NK-92 (cell line): ENCODE data around the gene SLC25A17.
A peak's percentile ranks its signal among the peaks of the same experiment; 100 is the strongest.
"Not testable (repeated sequence)": the region's sequence is repeated elsewhere in the genome, so short reads cannot be mapped to it uniquely, and the experiment has no call there.

Experiments
- DNase-seq: peaks from one replicate; lab custom pipeline; 2025; ENCODE audit not compliant: unreplicated experiment; lab: John Stamatoyannopoulos, UW

Gene SLC25A17, protein sequence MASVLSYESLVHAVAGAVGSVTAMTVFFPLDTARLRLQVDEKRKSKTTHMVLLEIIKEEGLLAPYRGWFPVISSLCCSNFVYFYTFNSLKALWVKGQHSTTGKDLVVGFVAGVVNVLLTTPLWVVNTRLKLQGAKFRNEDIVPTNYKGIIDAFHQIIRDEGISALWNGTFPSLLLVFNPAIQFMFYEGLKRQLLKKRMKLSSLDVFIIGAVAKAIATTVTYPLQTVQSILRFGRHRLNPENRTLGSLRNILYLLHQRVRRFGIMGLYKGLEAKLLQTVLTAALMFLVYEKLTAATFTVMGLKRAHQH

DNA sequence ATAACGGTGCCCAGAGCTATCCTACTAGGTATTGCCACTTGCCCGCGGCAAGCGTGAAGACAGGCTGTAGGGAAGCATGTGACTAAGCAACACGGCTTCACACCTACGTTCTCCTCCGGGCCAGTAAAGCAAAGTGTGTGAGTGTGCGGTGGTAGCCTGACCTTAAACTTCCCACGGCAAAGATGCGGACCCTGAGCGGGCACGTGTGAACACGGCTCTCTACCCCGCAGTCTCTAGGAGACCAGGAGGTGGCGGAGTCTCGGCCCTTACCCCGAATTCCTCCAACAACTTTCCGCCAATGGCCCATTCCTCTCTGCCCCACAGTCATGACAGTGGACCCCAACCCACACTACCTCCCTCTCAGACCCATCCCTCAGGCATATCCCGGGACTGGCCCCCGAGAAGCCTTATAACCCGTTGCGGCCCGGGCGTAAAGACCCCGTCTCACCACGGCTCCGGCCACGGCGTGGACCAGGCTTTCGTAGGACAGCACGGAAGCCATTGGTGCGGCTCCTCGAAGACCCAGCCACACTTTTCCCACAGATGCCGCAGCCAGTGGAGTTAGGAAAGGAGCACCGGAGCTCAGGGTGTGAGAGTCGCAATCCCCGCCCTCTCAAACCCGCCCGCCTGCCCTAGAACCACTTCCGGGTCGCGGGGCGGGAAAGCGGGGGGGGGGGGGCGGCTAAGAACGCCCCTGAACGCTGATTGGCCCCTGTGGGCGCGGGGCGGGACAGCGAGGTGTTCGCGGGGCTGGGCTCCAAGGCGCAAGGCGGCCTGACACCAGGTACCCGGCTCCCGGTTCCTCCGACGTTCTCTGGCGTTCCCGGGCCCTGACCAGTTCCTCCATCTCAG is at the start of gene SLC25A17:
TSS of gene SLC25A17 (minus strand) at position 600 of the 852 bp plus-strand sequence. CDS start at position 502, 98 bp downstream.
- peak; percentile 37 for DNase-seq

DNA sequence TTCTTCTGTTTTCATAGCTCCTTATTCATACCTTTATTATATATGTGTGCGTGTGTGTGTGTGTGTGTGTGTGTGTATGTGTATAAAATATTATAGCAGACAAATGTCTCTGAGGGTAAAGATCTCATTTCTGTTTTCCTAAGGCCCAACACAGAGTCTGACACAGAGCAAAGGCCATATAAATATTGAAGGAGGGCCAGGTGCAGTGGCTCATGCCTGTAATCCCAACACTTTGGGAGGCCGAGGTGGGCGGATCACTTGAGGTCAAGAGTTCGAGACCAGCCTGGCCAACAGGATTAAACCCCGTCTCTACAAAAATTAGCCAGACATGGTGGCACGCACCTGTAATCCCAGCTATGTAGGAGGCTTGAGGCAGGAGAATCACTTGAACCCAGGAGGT is 49.2 kb upstream of the SLC25A17 start:
- not testable (repeated sequence) for DNase-seq

DNA sequence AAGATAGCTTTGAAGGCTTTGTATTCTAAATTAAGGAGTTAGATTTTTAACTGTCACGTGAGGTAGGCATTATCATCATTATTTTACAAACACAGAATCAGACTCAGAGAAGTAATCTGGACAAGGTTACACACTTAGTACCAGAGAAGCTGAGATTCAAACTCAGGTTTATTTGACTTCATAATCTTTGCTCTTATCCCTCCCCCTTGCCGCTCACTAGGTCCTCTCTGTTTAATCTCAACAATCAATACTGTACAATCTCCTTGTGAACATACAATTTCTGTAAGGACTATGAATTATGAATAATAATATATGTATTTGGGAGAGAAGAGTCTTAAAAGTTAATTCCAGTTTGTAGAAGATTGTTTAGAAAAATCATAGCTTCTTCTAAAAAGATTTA is 48.0 kb upstream of the SLC25A17 start:
- no peak for DNase-seq

DNA sequence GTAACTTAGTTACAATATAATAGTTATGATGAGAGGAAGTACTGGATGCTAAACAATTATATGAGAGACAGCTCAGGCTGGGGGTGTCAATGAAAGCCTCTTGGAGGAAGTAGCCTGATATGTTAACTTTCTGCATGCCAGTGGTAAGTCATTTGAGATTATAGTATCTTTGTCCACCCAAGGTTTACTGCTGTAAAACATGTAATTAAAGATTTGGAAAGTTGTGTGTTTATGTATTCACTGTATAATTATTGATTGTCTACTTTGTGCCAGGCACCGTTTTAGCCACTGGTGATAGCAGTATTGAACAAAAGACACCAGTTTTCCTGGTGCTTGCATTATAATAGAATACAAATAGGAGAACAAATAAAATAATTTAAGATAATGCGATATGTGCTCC is 43.4 kb upstream of the SLC25A17 start:
- DNase-seq = no peak

DNA sequence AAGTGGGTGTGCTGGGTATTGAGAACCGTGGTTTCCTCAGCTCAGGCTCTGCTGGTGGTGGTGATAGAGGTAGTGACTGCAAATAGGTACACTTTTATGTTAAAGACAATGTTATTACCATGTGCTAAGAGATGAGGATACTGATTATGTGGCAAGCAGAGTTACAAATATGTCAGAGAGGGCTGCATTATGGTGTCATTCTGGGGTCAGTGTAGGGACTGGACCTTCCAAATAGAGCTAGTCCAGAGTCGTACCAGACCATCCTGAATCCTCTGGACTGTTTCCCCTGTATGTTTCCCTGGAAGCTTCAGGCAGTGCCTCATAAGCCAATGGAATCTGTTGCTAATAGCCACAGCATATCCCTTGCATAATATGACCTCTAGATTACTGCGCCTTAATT is 42.9 kb upstream of the SLC25A17 start, which contains the start of gene DNAJB7:
TSS of gene DNAJB7 (minus strand) at position 101 of the 400 bp plus-strand sequence. CDS start 119 bp downstream, outside the sequence.
- DNase-seq = no peak

DNA sequence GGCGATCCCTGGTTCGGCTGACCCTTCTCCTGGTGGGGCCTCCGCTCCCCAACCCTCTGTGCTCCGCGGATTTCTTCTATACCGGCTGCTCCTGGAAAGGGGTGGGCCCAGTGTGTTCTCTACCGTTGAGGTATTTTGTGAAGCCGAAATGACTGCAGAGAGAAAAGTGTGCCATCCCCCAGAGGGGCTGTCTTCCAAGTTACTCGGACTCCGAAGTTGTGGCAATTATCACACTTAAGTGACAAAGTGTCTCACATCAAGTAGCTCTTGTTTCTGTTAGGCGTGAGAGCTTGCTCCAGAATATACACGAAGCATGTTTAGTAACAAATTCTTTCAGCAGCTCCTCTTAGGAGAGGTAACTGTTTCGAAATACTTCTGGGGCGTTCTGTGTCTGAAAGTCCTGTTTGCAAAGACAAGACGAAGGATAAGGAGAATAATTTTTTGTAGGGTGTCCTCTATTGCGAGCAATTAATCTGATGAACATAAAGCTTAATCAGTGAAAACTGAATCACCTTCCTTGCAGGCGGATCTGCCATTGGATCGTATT is 38.2 kb upstream of the SLC25A17 start:
- DNase-seq = no peak

DNA sequence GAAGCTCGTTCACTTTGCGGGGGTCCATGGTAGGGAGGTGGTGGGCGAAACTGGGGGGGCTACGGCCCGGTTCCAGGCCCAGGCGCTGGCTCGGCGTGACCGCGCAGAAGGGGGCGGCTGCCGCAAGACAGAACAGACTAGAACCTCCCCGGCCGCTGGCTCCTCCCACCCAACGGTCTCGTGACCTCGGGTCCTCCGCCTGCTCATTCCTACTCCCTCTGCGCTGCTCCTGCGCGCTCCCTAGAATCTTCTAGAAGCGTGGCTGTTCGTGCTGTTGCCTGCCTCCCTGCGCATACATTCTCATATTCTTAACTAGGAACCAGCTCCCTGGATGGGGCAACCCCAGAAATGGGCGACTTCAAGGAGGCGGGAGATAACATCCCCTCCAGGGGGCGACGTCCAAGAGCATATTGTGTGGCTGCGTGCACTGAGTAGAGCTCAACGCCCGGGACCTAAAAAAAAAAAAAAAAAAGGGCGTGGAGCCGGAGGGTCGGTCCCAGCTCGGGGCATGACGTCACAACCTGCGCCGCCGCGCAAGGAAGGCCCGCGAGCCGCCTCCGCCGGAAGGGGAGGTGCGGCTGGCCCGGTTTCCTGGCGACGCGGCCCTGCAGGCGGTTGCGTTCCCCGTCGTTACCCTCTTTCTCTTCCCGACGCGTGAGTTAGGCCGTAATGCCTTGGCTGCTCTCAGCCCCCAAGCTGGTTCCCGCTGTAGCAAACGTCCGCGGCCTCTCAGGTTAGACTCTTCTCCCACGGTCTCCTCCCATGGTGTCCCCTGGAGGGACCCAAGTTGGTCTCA is 37.6 kb upstream of the SLC25A17 start, which contains the start of the genes ST13 and XPNPEP3:
TSS of gene ST13 (minus strand) at position 127 of the 796 bp plus-strand sequence. CDS start at position 28, 99 bp downstream.
TSS of gene XPNPEP3 (plus strand) at position 636 of the 796 bp plus-strand sequence. CDS start at position 670, 34 bp downstream.
- DNase-seq = peak; percentile 77

DNA sequence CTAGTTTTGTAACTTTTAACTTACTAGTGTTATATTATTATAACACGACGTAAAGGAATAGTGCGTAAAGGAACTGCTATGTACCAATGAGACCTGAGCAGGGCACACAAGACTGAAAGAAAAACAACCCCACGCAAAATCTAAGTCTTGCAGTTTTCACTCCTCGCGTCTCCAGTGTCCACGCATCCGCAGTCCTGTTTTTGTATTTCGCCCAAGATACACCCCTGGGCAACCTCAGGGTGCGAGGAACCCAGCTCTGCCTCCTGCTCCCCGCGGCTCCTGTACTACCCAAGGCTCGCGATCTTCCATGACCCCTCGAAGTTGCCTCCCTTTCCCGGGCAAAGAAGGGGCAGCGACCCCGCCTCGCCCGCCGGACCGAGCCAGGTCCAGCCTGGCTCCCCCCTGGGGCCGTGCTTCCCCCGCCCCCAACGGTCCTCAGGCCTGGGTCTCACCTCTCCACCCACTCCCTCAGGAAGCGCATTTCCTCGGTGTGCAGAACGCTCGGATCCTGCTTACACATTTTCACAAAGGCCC is 36.9 kb upstream of the SLC25A17 start:
- DNase-seq = no peak

DNA sequence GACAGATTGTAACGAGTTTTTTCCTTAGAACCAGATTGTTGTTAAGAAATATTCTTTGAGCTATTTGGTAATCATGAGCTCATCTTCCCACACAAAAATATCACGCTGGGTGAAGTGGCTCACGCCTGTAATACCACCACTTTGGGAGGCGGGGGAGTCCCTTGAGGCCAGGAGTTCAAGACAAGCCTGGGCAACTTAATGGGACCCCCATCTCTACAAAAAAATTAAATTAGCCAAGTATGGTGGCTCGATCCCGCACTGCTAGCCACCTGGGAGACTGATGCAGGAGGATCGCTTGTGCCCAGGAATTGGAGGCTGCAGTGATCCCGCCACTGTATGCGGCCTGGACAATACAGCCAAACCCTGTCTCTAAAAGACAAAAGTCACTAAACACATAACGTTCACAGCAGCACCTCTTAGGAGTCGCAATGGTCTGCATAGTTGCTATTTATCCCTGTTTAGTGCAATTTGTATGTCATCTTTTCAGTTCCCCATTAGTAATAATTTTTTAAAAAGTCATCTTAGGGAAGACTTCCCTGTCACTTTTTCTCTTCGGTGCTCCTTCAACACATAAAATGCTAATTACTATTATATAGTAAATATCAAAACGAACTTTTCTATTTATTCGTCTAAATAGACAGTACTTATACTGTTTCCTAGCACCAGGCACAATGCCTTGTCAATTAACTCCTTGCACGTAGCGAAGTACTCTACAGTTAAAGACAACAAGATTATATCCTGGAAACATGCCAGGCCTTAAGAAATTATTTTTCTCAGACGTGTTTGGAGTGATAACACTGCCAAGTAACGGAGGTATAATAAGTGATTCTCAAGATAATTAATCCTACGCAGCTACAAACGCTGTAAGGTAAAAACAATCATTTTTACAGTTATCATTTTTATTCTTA is 36.2 kb upstream of the SLC25A17 start:
- DNase-seq = no peak

DNA sequence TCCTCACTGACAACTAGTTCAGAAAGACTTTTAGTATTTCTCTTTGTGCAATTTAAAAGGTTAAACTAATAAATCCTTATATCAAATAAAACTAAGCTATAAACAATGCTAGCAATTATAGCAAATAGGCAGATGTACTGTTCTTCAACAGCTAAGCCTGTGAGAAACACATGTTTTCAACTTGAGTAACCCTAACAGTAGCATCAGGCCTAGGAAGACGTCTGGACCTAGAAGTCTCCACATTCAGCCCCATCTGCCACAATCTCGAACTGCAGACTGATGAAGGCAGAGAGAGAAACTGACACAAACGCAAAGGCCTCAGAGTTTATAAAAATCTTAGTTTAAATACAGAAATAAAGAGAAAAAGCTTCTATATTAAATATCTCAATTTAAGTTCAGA is 34.8 kb upstream of the SLC25A17 start:
- no peak for DNase-seq

DNA sequence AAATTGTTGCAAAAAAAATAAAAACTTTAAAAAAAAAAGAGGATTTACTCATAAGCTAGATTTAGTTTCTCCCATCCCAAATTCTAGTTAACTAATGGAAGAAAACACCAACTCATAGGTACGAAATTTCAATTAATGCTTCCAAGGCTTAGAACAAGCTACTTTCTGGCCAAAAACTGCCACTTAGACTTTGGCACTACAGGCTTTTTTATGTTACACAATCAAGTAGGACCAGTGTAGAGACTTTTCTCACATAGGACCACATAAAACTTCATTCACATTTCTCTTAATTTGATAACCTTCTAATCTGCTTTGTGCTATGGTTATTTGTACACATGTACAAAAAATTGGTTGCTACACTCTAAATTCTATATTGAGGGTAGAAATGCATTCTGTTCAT is 34.2 kb upstream of the SLC25A17 start:
- DNase-seq = no peak

DNA sequence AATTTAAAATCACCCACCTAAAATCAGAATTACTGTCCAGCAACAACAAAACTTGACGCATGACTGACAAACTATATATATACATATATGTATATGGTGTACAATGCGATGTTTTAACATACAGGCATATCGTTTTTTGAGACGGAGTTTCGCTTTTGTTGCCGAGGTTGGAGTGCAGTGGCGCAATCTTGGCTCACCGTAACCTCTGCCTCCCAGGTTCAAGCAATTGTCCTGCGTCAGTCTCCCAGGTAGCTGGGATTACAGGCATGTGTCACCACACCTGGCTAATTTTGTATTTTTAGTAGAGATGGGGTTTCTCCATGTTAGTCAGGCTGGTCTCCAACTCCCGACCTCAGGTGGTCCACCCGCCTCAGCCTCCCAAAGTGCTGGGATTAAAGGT is 26.7 kb upstream of the SLC25A17 start:
- DNase-seq = not testable (repeated sequence)

DNA sequence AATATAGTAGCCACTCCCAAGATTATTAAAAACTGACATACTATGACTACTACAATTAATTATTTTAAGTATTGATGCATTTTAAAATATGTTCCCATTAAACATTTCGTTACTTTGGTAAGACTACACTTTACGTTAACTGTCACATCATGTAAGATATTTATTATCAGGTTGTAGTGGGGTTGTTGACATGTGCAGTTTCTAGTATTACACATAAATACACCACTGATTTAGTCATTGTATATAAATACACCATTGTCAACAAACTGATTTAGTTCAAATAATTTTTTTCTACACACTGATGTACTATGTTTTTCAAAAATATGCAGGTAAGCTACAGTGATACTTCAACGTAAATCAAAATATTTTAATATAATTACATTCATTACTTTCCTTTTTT is 25.8 kb upstream of the SLC25A17 start:
- no peak for DNase-seq

DNA sequence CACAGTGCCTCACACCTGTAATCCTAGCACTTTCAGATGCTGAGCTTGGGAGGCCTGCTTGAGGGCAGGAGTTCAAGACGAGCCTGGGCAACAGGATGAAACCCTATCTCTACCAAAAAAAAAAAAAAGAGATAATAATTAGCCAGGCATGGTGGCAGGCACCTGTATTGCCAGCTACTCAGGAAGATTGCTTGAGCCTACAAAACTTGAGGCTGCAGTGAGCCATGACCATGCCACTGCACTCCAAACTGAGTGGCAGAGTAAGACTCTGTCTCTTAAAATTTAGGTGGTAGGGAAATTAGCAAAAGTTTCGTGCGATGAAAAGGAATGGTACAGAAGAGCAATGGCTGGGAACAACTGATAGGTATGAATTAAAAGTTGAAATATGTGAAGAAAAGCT is 19.3 kb upstream of the SLC25A17 start:
- no peak for DNase-seq

DNA sequence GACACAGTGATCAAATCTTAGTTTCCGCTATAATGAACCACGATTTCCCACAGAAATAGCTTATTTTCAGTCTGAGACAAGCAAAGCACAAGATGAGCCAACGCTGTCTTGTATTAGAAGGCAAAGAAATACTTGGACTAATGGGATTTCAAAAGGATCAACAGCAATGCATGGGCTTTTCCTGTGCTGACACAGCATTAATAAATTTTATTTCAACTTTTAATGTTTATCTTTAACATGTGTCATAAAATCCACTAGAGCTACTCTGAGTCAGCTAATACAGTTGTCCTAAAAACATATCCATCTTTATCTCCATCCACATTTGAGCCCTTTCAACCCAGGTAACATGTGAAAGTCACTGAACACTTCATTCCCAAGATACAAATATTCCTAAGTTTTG is 15.5 kb upstream of the SLC25A17 start:
- DNase-seq = no peak

DNA sequence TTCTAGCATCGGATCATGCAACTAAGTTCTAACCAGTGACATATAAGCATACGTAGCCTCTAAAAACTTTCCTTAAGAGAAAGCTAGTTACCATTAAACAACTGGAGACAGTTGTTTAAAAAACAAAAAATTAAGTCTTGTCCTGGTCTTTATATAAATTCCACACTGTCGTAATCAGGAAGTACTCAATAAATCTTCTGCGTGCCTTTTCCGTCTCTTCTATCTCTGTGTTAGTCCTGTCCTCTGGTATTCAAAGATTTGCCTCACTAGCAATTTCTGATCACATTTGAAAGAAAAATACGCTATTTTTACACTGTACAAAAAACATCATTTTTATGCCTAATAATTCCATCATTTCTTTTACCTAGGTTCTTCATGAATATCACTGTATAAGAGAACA is 10.0 kb upstream of the SLC25A17 start:
- DNase-seq = no peak

DNA sequence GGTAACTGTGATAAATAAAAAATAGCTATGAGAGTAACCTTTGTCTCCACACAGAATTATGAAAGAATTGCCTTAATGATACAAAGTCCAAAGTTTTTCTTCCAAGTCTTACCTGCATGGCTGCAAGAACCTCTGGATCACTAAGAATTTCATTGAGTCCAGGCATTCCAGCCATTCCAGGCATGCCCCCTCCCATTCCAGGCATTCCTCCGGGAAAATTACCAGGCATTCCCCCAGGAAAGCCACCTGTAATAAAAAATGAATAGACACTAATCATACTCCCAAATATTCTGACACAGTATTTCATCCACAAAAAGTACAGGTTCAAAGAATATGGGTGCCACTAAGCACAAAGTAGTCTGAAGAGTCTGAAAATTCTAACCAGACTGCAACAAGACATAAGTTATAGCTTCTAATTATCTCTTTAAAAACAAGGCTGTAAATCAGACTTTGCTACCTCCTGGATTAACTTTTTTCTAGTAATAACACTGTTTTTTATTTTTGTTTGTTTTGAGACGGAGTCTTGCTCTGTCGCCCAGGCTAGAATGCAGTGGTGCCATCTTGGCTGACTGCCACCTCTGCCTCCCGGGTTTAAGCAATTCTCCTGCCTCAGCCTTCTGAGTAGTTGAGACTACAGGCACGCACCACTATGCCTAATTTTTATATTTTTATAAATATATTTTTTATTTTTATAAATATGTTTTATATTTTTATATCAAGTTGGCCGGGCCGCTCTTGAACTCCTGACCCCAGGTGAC is 8.0 kb upstream of the SLC25A17 start:
- DNase-seq = no peak

DNA sequence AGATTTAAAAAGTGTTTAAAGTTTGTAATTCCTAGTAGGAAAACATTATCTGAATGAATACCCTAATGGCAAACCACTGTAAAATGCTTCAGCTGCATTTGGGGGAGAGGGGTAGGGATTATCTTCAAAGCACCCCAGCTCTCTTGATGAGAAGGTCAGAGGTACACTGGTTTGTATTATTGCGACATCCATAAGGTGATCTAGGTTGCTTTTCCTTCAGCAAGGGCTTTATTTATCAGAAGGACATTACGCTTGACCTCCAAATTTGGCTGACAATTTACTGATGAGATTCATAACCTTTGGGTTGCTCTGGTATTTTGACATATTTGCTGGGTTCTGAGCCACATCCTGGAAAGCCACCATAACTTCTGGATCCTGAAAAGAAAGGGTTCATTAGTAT is 7.1 kb upstream of the SLC25A17 start:
- not testable (repeated sequence) for DNase-seq

DNA sequence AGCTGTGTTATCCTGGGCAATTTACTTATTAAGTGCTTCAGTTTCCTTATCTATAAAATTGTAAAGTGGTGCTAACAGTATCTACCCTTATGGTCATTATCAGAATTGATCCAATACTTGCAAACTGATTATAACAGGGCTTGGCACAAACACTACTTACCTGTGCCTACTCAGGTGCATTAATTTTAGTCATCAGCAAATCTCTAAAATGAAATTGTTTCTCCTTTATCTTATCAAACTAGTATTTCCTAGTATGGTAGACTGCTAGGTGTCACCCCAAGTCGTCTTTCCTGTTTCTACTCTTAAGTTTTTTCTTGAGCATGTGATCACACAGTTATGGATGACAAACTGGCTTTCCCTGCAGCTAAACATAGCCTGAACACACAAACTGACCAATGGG is 4.3 kb upstream of the SLC25A17 start:
- no peak for DNase-seq
